Right lobe of liver (tissue), 6 donors: ENCODE results near the gene LY6G6C. TPM values are rescaled to one million over a fixed set of nuclear protein-coding genes. Genes with fewer than 3 reads are reported as not detected.
A peak's percentile ranks its signal among the peaks of the same experiment; 100 is the strongest.

ENCODE experiments used
- ATAC-seq, 4 donors: fragments of 200-7000 bp; cut with Tn5 transposase; one replicate each; pipeline ENCODE4 v1.9.1; 2020; ENCODE audit warnings: mild to moderate bottlenecking in 4 of 4, moderate library complexity in 4 of 4
- DNase-seq, 3 donors: peaks; one replicate each; pipeline ENCODE4 v3.0.0-alpha.2; 2020
- H3K27ac ChIP-seq, 3 donors: fragments of 200-600 bp; one replicate each; pipeline ENCODE4 v1.8.0; 2022
- H3K27me3 ChIP-seq, 2 donors: fragments of 200-600 bp; one replicate each; pipeline ENCODE4 v1.8.0; 2022
- H3K36me3 ChIP-seq, 4 donors: fragments of 200-600 bp; sonication (generic) in 1 of 4; one replicate each; pipeline versions ENCODE4 v1.5.1 to v1.8.0; 2017 to 2022; ENCODE audit warnings: control low read depth in 1 of 4
- H3K4me1 ChIP-seq, 4 donors: fragments of 200-600 bp; sonication (generic) in 1 of 4; one replicate each; pipeline versions ENCODE4 v1.5.1 to v1.8.0; 2017 to 2022; ENCODE audit warnings: control low read depth in 1 of 4
- H3K4me3 ChIP-seq, 3 donors: fragments of 200-600 bp; one replicate each; pipeline ENCODE4 v1.8.0; 2022
- H3K9me3 ChIP-seq, 4 donors: fragments of 200-600 bp; sonication (generic) in 1 of 4; one replicate each; pipeline versions ENCODE4 v1.5.1 to v1.8.0; 2017 to 2022; ENCODE audit warnings: control low read depth in 1 of 4
- CTCF ChIP-seq, 4 donors: fragments of 200-600 bp in 3 of 4; fragments of 450-650 bp in 1 of 4; IDR thresholded peaks; one replicate each; pipeline versions ENCODE4 v1.5.1 to v1.8.0; 2016 to 2022; ENCODE audit warnings: antibody characterized with exemption in 4 of 4, mild to moderate bottlenecking in 2 of 4
- POLR2A ChIP-seq: fragments of 450-650 bp; IDR thresholded peaks from one replicate; pipeline ENCODE4 v1.6.1; 2017; ENCODE audit warnings: antibody characterized with exemption, mild to moderate bottlenecking
- WGBS: methylation state at CpG from one replicate; pipeline ENCODE4 v1.1.6; 2018; ENCODE audit warnings: low coverage, low lambda C conversion rate; ENCODE audit not compliant: insufficient coverage; ENCODE audit errors: missing lambda C conversion rate; 5-methylcytosine and 5-hydroxymethylcytosine counted together
- intact Hi-C, 2 donors: fragments of 100-400 bp; cut with DNase I; formaldehyde crosslinking; loops; one replicate each; pipeline versions ENCODE4 v1.11.2 to v1.14.1; 2022
- total RNA-seq, 6 experiments: library from RNA; depleted of rRNA in 2 of 6; stranded (reverse); fragments of >200 nt in 2 of 6; fragmentation: NEBNext Ultra II Directional in 3 of 6; extraction: Animal tissue kit (Norgen Biotek cat#: 25700) in 3 of 6; gene quantifications; one replicate each; pipeline versions ENCODE4 v1.1.0 to v1.2.4, GENCODE V29; 2016 to 2023
- donor health status: DM: no; HTN: yes; CAD: no.
- donor health status: DM: no; HTN: no; CAD: no.
- donor health status: DM: no; HTN: no; CAD: no.
- donor health status: DM: no; HTN: yes; CAD: no.
- donor health status: DM: no; HTN: yes; CAD: no.

Gene LY6G6C
- total RNA-seq, 6 experiments from 2014 or later: not detected

- 40% methylated on average over 9 of the region's 10 CpGs for WGBS
- ATAC-seq: peak in 2 of 4 donors; percentile 20 to 84
- no peak for DNase-seq
These were observed 31.1 kb downstream of the LY6G6C start for GRCh38 chr6:31690231-31691077.

GRCh38 chr6:31689249-31690110 is 32.1 kb downstream of the LY6G6C start:
- TF ChIP-seq POLR2A: no peak
- TF ChIP-seq CTCF (IDR thresholded peaks at IDR 0.05): peak in 3 of 4 donors; percentile 5 to 29 (median 29)
- no peaks in the 10 kb centered on the region for H3K27me3 ChIP-seq
- H3K4me3 ChIP-seq: no peak overlapping the region
- ATAC-seq: no peak
- no peak overlapping the region for H3K27ac ChIP-seq
- H3K4me1 ChIP-seq: no peaks in the 10 kb centered on the region
- DNase-seq: no peak
- H3K9me3 ChIP-seq: no peaks in the 10 kb centered on the region
- peaks cover 0 to 72% (median 21%) of the 10 kb centered on the region in 4 donors for H3K36me3 ChIP-seq
- 70% methylated on average over 5 of the region's 11 CpGs for WGBS
- intact Hi-C loops: loop anchor here (10.0 kb wide), 1 partner anchor 75 kb away; the partner anchor contains the start of gene SAPCD1 (in 2 of the 2)

More at GRCh38 chr6:31690231-31691077, 31.1 kb downstream of the LY6G6C start:
- no peaks in the 10 kb centered on the region for H3K27me3 ChIP-seq
- peaks cover 0 to 81% (median 24%) of the 10 kb centered on the region in 4 donors for H3K36me3 ChIP-seq
- intact Hi-C loops: no loop called here
- H3K4me1 ChIP-seq: no peaks in the 10 kb centered on the region
- H3K4me3 ChIP-seq: no peak overlapping the region
- TF ChIP-seq CTCF (IDR thresholded peaks at IDR 0.05) (no peak), POLR2A (no peak)
- no peaks in the 10 kb centered on the region for H3K9me3 ChIP-seq
- H3K27ac ChIP-seq: no peak overlapping the region

- DNase-seq: no peak
- no peak for ATAC-seq
- H3K4me1 ChIP-seq: no peaks in the 10 kb centered on the region
- WGBS: 93% methylated on average over 6 of the region's 14 CpGs
- intact Hi-C loops: loop anchor here (10.0 kb wide), 1 partner anchor 77 kb away; the partner anchor contains the start of gene SAPCD1 (in 2 of the 2)
- no peak overlapping the region for H3K4me3 ChIP-seq
- H3K27ac ChIP-seq: no peak overlapping the region
- no peaks in the 10 kb centered on the region for H3K9me3 ChIP-seq
- TF ChIP-seq POLR2A (no peak), CTCF (IDR thresholded peaks at IDR 0.05) (no peak)
- peaks cover 0 to 58% (median 21%) of the 10 kb centered on the region in 4 donors for H3K36me3 ChIP-seq
- H3K27me3 ChIP-seq: no peaks in the 10 kb centered on the region
These were observed 33.5 kb downstream of the LY6G6C start for GRCh38 chr6:31687860-31688693.

- WGBS: 74% methylated on average over 5 of the region's 8 CpGs
- Histone ChIP-seq H3K9me3 (no peaks in the 10 kb centered on the region), H3K4me1 (peaks cover 0 to 5% (median 0%) of the 10 kb centered on the region in 4 donors), H3K4me3 (no peak overlapping the region), H3K27ac (no peak overlapping the region), H3K27me3 (no peaks in the 10 kb centered on the region), H3K36me3 (peaks cover 0 to 52% (median 21%) of the 10 kb centered on the region in 4 donors)
- no peak for ATAC-seq
- TF ChIP-seq POLR2A (no peak), CTCF (IDR thresholded peaks at IDR 0.05) (no peak)
- DNase-seq: no peak
- intact Hi-C loops: loop anchor here (10.0 kb wide), 1 partner anchor 77 kb away; the partner anchor contains the start of gene SAPCD1 (in 2 of the 2)
These were observed 34.2 kb downstream of the LY6G6C start for GRCh38 chr6:31687321-31687720.
